Stomach smooth muscle (tissue), 2 donors: ENCODE results near the gene EIF3L.
A peak's percentile ranks its signal among the peaks of the same experiment; 100 is the strongest.

Source experiments
- H3K27ac ChIP-seq: one replicate; pipeline ENCODE4 v1.7.0; 2013; ENCODE audit warnings: mild to moderate bottlenecking, low read length, inconsistent platforms
- H3K27me3 ChIP-seq, 2 donors: one replicate each; pipeline ENCODE4 v1.7.0; 2013; ENCODE audit warnings: low read length in 2 of 2; ENCODE audit not compliant: insufficient read depth in 2 of 2, control insufficient read depth in 1 of 2
- H3K36me3 ChIP-seq, 2 donors: one replicate each; pipeline ENCODE4 v1.7.0; 2013; ENCODE audit warnings: low read length in 2 of 2; ENCODE audit not compliant: control insufficient read depth in 2 of 2, insufficient read depth in 2 of 2
- H3K4me1 ChIP-seq: one replicate; pipeline ENCODE4 v1.7.0; 2013; ENCODE audit warnings: low read length; ENCODE audit not compliant: control insufficient read depth, insufficient read depth
- H3K4me3 ChIP-seq, 2 donors: one replicate each; pipeline ENCODE4 v1.7.0; 2013; ENCODE audit warnings: low read length in 2 of 2
- H3K9ac ChIP-seq, 2 donors: one replicate each; pipeline ENCODE4 v1.7.0; 2013; ENCODE audit warnings: low read length in 2 of 2, mild to moderate bottlenecking in 1 of 2
- H3K9me3 ChIP-seq, 2 donors: one replicate each; pipeline ENCODE4 v1.7.0; 2013; ENCODE audit warnings: low read length in 2 of 2; ENCODE audit not compliant: control insufficient read depth in 2 of 2
- donor health status: healthy.
- donor health status: Pancreatic carcinoma.

EIF3L gene

DNA sequence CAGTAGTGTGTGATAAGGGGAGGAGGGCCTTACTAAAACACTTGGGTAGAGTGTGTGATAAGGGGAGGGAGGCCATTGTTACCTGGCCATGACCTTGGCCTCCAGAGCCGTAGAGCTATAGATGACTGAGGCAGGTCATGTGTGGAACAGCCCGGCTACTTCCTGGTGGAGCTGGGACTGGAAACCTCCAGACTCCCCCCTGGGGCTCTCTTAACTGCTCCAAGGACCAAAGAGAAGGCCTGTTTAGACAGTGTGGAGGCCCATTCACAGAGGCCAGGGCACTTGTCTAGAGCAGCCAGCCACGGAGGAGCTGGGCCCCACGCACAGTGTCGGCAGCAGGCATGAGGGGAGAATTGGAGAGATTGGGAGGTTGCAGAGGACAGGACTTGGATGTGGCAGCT, 44.4 kb downstream of the EIF3L start:
- Histone ChIP-seq H3K36me3 (peaks cover 7 to 10% of the 10 kb centered on the region in 2 donors), H3K9ac (peak overlapping the region in 1 of 2 donors; percentile 14), H3K4me1 (peaks cover 62% of the 10 kb centered on the region), H3K4me3 (no peak overlapping the region), H3K27me3 (no peaks in the 10 kb centered on the region), H3K27ac (peak overlapping the region; percentile 89), H3K9me3 (no peaks in the 10 kb centered on the region)

DNA sequence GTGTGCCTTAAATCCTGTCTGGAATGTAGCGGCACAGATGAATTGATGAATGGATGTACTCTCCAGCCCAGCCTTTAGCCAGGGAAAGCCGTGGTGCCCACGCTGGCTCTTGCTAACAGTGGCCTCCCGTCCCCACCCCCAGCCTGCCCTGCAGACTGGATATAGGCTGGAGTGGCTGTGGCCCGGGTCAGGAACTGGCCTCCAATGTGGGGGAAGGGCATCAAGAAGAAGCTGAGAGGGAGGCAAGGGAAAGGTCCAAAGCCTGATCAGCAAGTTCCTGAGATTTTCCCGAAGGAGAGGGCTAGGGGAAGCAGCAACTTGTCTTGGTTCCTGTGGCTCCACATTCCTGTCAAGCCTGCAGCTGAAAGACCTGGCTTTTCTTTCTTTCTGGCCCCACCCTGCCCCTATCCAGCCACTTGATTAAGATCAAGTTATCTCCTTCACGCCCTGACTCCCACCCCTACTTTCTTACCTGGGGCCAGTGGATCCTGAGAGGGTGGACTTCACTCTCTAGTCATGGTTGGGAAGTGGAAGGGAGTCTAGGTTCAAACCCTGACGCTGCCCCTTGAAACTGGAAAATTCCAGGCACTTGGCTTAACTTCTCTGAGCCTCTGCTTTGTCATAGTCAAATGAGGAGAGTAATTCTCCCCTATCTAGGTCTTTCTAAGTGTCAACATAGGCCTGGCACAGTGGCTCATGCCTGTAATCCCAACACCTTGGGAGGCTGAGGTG, 45.9 kb downstream of the EIF3L start:
- H3K4me1 ChIP-seq: peaks cover 59% of the 10 kb centered on the region
- no peaks in the 10 kb centered on the region for H3K27me3 ChIP-seq
- no peaks in the 10 kb centered on the region for H3K9me3 ChIP-seq
- peak overlapping the region; percentile 70 for H3K27ac ChIP-seq
- H3K36me3 ChIP-seq: peaks cover 0 to under 1% of the 10 kb centered on the region in 2 donors
- no peak overlapping the region for H3K4me3 ChIP-seq
- H3K9ac ChIP-seq: peak overlapping the region in 1 of 2 donors; percentile 21

- Histone ChIP-seq H3K9me3 (no peaks in the 10 kb centered on the region), H3K9ac (peak overlapping the region; percentile 42 to 52), H3K4me1 (peaks cover 57% of the 10 kb centered on the region), H3K27ac (peak overlapping the region; percentile 58), H3K36me3 (no peaks in the 10 kb centered on the region), H3K27me3 (no peaks in the 10 kb centered on the region), H3K4me3 (no peak overlapping the region)
Measured at GRCh38 chr22:37896181-37896592, 47.0 kb downstream of the EIF3L start.

GRCh38 chr22:37896939-37897338, 47.7 kb downstream of the EIF3L start:
- Histone ChIP-seq H3K4me3 (no peak overlapping the region), H3K36me3 (no peaks in the 10 kb centered on the region), H3K9ac (peak overlapping the region in 1 of 2 donors; percentile 42), H3K4me1 (peaks cover 53% of the 10 kb centered on the region), H3K9me3 (no peaks in the 10 kb centered on the region), H3K27ac (peak overlapping the region; percentile 58), H3K27me3 (no peaks in the 10 kb centered on the region)

- H3K9me3 ChIP-seq: no peaks in the 10 kb centered on the region
- H3K36me3 ChIP-seq: no peaks in the 10 kb centered on the region
- peak overlapping the region; percentile 49 for H3K27ac ChIP-seq
- peaks cover 45% of the 10 kb centered on the region for H3K4me1 ChIP-seq
- H3K9ac ChIP-seq: no peak overlapping the region
- no peak overlapping the region for H3K4me3 ChIP-seq
- no peaks in the 10 kb centered on the region for H3K27me3 ChIP-seq
Measured at GRCh38 chr22:37897807-37898206, 48.6 kb downstream of the EIF3L start.

DNA sequence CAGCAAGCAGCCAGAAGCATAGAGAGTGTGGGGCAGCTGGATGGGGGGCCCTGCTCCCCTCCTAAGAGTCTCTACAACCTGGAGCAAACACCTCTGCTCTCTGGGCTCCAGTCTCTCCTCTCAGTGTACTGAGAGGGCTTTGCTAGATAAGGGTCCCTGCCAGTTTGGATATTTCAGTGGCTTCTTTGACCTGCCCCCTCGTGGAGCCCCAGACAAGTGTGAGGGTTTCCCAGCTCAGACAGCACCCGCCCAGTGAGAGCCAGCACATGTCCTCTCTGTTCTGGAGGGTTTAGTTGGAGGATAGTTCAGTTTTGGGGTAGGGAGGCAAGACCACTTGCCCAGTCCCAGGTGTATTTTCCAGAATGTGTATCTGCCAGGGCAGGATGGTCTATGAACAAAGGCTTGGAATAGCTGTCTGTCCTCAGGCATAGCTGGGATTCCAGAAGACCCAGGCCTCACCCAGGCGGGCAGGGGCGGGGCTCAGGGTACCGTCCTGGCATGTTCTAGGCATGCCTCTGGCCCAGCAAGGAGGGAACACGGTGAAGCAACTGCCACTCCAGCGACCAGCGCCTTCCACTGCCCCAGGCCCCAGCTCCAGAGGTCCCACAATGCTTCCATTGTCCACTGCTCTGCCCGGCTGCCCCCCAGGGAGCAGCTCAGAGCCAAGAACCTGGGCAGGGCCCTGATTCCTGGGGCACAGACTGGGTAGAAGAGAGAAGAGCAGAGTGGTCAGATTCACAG, 49.4 kb downstream of the EIF3L start:
- no peaks in the 10 kb centered on the region for H3K27me3 ChIP-seq
- no peak overlapping the region for H3K9ac ChIP-seq
- H3K27ac ChIP-seq: peak overlapping the region; percentile 49
- peaks cover 37% of the 10 kb centered on the region for H3K4me1 ChIP-seq
- no peaks in the 10 kb centered on the region for H3K36me3 ChIP-seq
- no peak overlapping the region for H3K4me3 ChIP-seq
- no peaks in the 10 kb centered on the region for H3K9me3 ChIP-seq

- H3K4me3 ChIP-seq: peak overlapping the region in 1 of 2 donors; percentile 70
- H3K36me3 ChIP-seq: peaks cover 0 to 4% of the 10 kb centered on the region in 2 donors
- H3K9ac ChIP-seq: peak overlapping the region; percentile 58 to 72
Measured at GRCh38 chr22:37904572-37905533, 55.6 kb downstream of the EIF3L start.

DNA sequence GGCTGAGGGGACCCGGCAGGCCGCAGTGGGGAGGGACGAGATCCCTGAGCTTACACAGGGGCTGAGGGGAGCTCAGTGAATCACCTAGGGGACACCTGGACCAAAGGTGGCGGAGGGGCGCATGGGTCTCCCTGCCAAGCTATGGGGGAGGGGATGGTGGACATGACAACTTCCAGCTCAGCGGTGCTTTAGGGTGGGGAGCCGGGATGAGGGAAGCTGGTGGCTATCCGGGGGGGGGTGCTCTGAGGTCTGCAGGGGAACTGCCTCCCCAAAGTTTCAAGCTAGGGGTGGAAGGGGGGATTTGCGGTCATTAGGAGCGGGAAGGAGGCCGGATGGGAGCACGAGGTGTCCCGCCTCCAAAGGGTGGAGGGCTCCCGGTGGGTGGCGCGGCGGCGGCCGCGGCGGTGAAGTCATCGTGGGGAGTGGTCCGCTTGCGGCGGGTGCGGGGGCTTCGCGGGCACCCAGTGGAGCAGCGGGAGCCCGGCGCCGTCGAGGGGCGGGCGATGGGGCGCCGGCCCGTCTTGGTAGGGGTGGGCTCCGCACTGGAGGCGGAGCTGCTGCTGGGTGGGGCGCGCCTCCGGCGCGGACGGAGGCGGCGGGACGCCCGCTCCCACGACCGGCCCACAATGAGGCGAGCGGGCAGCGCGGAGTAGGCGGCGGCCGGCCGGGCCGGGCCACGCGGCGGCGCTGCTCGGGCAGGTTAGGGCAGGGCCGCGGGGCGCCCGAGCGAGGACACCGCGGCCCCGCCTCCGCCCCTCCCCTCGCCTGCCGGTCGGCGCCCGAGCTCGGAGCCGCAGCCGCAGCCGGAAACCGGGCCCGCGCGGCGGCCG, 56.5 kb downstream of the EIF3L start, which contains the start of gene MICALL1:
Gene MICALL1 (plus strand): TSS at position 764 of the 830 bp plus-strand sequence. CDS start 126 bp downstream, outside the sequence.
- Histone ChIP-seq H3K4me3 (peak within 1 kb of the TSS; percentile 74 to 88), H3K27ac (peak within 1 kb of the TSS; percentile 90), H3K9me3 (no peaks in the 10 kb centered on the region), H3K27me3 (no peaks in the 10 kb centered on the region), H3K9ac (peak within 1 kb of the TSS; percentile 84 to 92), H3K4me1 (peaks cover 50% of the 10 kb centered on the region), H3K36me3 (peaks cover 0 to 4% of the 10 kb centered on the region in 2 donors)

More at GRCh38 chr22:37904572-37905533, 55.6 kb downstream of the EIF3L start:
- H3K4me1 ChIP-seq: peaks cover 41% of the 10 kb centered on the region
- H3K9me3 ChIP-seq: no peaks in the 10 kb centered on the region
- H3K27ac ChIP-seq: peak overlapping the region; percentile 87
- no peaks in the 10 kb centered on the region for H3K27me3 ChIP-seq

GRCh38 chr22:37906364-37907008, 57.3 kb downstream of the EIF3L start:
- Histone ChIP-seq H3K4me3 (peak overlapping the region; percentile 74 to 88), H3K4me1 (peaks cover 55% of the 10 kb centered on the region), H3K9ac (peak overlapping the region; percentile 84 to 92), H3K27me3 (no peaks in the 10 kb centered on the region), H3K27ac (peak overlapping the region; percentile 90), H3K9me3 (no peaks in the 10 kb centered on the region), H3K36me3 (peaks cover 0 to 4% of the 10 kb centered on the region in 2 donors)
